ENCODE data around the gene PITPNC1.

The PITPNC1 gene

DNA sequence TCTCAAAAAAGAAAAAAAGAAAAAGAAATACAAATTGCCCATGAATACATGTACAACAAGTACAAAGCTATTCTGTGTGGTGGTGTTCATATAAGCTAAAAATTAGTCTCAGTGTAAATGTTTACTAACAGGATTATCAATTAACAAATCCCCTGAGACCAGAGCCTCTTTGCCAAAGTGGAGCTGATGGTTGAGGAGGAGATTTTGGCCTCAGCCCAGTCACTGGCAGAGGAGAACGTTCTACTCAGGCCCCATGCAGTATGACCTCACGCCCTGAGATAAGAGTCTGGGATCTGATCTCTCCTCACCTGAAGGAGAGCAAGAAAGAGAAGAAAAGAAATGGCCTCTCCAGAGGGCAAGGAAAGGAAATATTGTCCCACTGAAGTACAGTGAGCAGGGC lies 305.1 kb downstream of the PITPNC1 start:
- Histone ChIP-seq H3K27ac (ENCODE audit: insufficient read depth, low read depth, low read length, poor library complexity, severe bottlenecking) (no peak overlapping the region), H3K9me3 (ENCODE audit: control insufficient read depth, low read length) (no peaks in the 10 kb centered on the region), H3K27me3 (ENCODE audit: control insufficient read depth, insufficient read depth, low read length, poor library complexity, severe bottlenecking) (no peaks in the 10 kb centered on the region), H3K4me1 (ENCODE audit: control insufficient read depth, insufficient read depth, low read length) (no peaks in the 10 kb centered on the region), H3K4me3 (ENCODE audit: insufficient read depth, low read depth, low read length) (no peak overlapping the region), H3K36me3 (ENCODE audit: control insufficient read depth, insufficient read depth, low read length) (no peaks in the 10 kb centered on the region)
- 95 to 98% methylated on average over 2 of the region's 2 CpGs for WGBS, 2 experiments

DNA sequence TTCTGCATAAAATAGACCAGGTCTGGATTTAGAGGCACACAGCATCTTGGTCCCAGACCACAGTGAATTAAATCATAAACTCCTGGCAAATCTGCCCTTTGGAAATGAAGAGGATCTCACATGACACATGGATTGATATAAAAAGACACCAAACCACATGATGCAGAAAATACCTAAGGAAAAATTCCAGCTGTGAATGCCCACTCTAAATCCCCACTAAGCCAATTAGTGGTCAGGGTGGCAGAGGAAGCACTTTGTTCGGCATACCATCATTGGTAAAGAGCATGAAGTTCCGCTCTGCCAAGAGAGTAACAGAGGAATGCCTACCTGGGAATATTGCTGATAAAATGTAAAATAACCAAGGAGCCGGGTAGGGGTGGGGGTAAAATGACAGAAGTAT lies 308.3 kb downstream of the PITPNC1 start:
- whole genome bisulfite sequencing, 2 experiments, result 95 to 98% methylated on average over 3 of the region's 3 CpGs

DNA sequence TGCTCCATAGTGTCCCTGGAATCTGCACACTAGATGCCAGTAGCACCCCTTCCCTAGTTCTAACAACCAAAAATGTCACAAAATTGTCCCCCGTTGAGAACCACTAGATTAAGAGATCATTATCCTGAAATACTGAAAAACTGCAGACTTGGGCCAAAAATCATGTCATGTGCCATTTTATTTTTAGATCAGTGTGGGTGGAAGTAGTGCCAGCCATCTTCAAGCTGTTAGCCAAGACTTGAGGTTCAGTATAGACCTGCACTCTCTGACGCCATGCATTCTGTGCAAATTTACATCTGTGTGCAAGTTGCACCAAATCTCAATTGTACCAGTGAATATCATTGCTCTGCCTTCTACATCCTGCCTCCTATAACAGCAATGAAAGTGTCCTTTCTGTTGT lies 309.2 kb downstream of the PITPNC1 start:
- no peak overlapping the region for H3K27ac ChIP-seq (ENCODE audit: insufficient read depth, low read depth, low read length, poor library complexity, severe bottlenecking)
- no peaks in the 10 kb centered on the region for H3K9me3 ChIP-seq (ENCODE audit: control insufficient read depth, low read length)
- H3K4me1 ChIP-seq (ENCODE audit: control insufficient read depth, insufficient read depth, low read length), result no peaks in the 10 kb centered on the region
- no peaks in the 10 kb centered on the region for H3K27me3 ChIP-seq (ENCODE audit: control insufficient read depth, insufficient read depth, low read length, poor library complexity, severe bottlenecking)
- H3K4me3 ChIP-seq (ENCODE audit: insufficient read depth, low read depth, low read length), result no peak overlapping the region
- 96 to 97% methylated on average over 2 of the region's 2 CpGs for WGBS, 2 experiments
- H3K36me3 ChIP-seq (ENCODE audit: control insufficient read depth, insufficient read depth, low read length), result no peaks in the 10 kb centered on the region

More for the DNA sequence above, 308.3 kb downstream of the PITPNC1 start:
- no peaks in the 10 kb centered on the region for H3K9me3 ChIP-seq (ENCODE audit: control insufficient read depth, low read length)
- H3K27me3 ChIP-seq (ENCODE audit: control insufficient read depth, insufficient read depth, low read length, poor library complexity, severe bottlenecking), result no peaks in the 10 kb centered on the region
- no peaks in the 10 kb centered on the region for H3K4me1 ChIP-seq (ENCODE audit: control insufficient read depth, insufficient read depth, low read length)
- H3K36me3 ChIP-seq (ENCODE audit: control insufficient read depth, insufficient read depth, low read length), result no peaks in the 10 kb centered on the region
- H3K4me3 ChIP-seq (ENCODE audit: insufficient read depth, low read depth, low read length), result no peak overlapping the region
- H3K27ac ChIP-seq (ENCODE audit: insufficient read depth, low read depth, low read length, poor library complexity, severe bottlenecking), result no peak overlapping the region

DNA sequence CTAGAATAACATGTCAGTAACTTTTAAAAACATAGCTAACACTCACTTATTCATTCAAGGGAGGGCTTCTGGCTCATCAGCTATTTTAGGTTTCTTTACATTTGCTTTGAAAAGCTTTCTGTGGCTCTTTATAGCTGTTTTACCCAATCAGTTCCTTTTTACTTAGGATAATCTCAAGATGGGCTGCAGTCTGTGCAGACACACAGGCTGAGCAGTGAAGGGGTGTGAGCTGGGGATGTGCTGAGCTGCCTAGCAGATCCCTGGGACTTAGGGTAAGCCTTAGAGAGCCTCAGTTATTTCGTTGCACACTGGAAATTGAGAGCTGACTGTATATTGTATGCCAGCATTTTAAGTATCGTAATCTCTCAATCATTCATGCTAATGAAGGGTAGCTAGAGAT lies 310.4 kb downstream of the PITPNC1 start:
- no peak overlapping the region for H3K27ac ChIP-seq (ENCODE audit: insufficient read depth, low read depth, low read length, poor library complexity, severe bottlenecking)
- H3K27me3 ChIP-seq (ENCODE audit: control insufficient read depth, insufficient read depth, low read length, poor library complexity, severe bottlenecking), result no peaks in the 10 kb centered on the region
- 95 to 98% methylated on average over 2 of the region's 2 CpGs for WGBS, 2 experiments
- H3K4me3 ChIP-seq (ENCODE audit: insufficient read depth, low read depth, low read length), result no peak overlapping the region
- H3K36me3 ChIP-seq (ENCODE audit: control insufficient read depth, insufficient read depth, low read length), result no peaks in the 10 kb centered on the region
- no peaks in the 10 kb centered on the region for H3K4me1 ChIP-seq (ENCODE audit: control insufficient read depth, insufficient read depth, low read length)
- no peaks in the 10 kb centered on the region for H3K9me3 ChIP-seq (ENCODE audit: control insufficient read depth, low read length)

DNA sequence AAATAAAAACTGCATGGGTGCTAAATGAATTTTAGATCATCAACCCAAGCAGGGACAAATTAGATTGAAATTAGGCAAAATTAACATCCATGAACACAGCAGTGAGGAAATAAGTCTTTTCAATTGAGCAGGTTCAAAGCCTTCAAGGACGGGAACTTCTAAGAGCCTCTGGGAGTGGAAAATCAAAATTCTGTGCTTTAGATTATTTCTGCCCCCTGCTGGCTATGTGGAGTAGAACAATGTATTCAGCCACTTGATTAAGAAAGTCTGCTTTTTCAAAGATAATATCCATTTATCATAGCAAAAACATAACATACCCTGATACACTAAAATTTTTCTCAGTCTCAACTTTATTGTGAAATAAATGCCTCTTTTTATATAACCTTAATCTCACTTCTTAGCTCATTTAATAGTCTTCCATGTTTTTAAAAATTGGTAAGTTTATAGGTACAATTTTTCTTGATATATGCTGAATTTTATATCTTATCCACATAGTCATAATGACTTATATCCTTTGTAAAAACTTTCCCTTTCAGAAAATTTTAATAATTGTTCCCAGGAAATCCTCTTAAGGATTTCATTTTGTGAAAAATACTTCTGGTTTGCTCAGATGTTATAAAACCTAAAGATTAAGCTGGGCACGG lies 312.6 kb downstream of the PITPNC1 start:
- Histone ChIP-seq H3K36me3 (ENCODE audit: control insufficient read depth, insufficient read depth, low read length) (no peaks in the 10 kb centered on the region), H3K27me3 (ENCODE audit: control insufficient read depth, insufficient read depth, low read length, poor library complexity, severe bottlenecking) (no peaks in the 10 kb centered on the region), H3K9me3 (ENCODE audit: control insufficient read depth, low read length) (no peaks in the 10 kb centered on the region), H3K4me3 (ENCODE audit: insufficient read depth, low read depth, low read length) (no peak overlapping the region), H3K27ac (ENCODE audit: insufficient read depth, low read depth, low read length, poor library complexity, severe bottlenecking) (no peak overlapping the region), H3K4me1 (ENCODE audit: control insufficient read depth, insufficient read depth, low read length) (no peaks in the 10 kb centered on the region)
- 64 to 65% methylated on average over 2 of the region's 2 CpGs for WGBS, 2 experiments

DNA sequence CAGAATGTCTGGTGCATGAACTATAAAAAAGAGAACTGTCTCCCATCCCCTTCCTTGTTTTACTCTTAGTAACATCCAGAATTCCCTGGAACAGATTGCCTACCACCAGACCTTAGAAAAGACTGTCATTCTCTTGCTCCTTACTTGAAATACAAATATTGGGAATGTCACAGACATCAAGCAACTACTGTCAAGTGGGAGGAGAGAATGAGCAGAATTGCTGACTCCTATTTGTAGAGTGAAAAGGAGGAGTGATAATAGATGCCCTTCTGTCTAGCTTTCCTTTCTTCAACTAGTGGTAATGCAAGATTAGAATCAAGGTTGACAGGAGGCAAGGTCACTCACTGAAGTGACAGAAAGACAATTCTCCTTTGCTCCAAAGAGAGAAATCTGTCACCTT lies 316.7 kb downstream of the PITPNC1 start:
- H3K4me1 ChIP-seq (ENCODE audit: control insufficient read depth, insufficient read depth, low read length), result no peaks in the 10 kb centered on the region
- H3K4me3 ChIP-seq (ENCODE audit: insufficient read depth, low read depth, low read length), result no peak overlapping the region
- H3K36me3 ChIP-seq (ENCODE audit: control insufficient read depth, insufficient read depth, low read length), result no peaks in the 10 kb centered on the region
- H3K27me3 ChIP-seq (ENCODE audit: control insufficient read depth, insufficient read depth, low read length, poor library complexity, severe bottlenecking), result no peaks in the 10 kb centered on the region
- no peak overlapping the region for H3K27ac ChIP-seq (ENCODE audit: insufficient read depth, low read depth, low read length, poor library complexity, severe bottlenecking)
- H3K9me3 ChIP-seq (ENCODE audit: control insufficient read depth, low read length), result no peaks in the 10 kb centered on the region

DNA sequence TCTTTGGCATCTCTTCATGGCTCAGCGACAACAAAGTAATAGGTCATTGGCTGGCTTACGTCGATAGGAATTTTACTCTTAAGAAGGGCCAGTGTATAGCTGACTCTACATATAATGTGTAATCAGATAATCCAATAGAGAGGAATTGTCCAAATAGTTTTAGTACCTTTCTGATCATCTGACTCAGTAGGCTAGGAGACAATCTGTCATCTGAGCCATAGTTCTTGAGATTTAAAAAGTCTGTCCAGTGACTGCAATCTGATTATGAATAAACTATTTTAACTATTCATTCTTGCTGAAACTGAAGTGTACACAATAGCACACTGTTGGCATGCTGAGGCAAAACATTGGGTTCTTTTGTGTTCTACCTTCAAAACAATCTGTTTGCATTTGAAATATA lies 319.3 kb downstream of the PITPNC1 start:
- no peaks in the 10 kb centered on the region for H3K9me3 ChIP-seq (ENCODE audit: control insufficient read depth, low read length)
- H3K27ac ChIP-seq (ENCODE audit: insufficient read depth, low read depth, low read length, poor library complexity, severe bottlenecking), result no peak overlapping the region
- no peaks in the 10 kb centered on the region for H3K4me1 ChIP-seq (ENCODE audit: control insufficient read depth, insufficient read depth, low read length)
- H3K36me3 ChIP-seq (ENCODE audit: control insufficient read depth, insufficient read depth, low read length), result no peaks in the 10 kb centered on the region
- H3K4me3 ChIP-seq (ENCODE audit: insufficient read depth, low read depth, low read length), result no peak overlapping the region
- no peaks in the 10 kb centered on the region for H3K27me3 ChIP-seq (ENCODE audit: control insufficient read depth, insufficient read depth, low read length, poor library complexity, severe bottlenecking)
- WGBS, 2 experiments, result 93% methylated on average over 3 of the region's 3 CpGs; no CpG with 5 or more reads in 1 of the 2 experiments

DNA sequence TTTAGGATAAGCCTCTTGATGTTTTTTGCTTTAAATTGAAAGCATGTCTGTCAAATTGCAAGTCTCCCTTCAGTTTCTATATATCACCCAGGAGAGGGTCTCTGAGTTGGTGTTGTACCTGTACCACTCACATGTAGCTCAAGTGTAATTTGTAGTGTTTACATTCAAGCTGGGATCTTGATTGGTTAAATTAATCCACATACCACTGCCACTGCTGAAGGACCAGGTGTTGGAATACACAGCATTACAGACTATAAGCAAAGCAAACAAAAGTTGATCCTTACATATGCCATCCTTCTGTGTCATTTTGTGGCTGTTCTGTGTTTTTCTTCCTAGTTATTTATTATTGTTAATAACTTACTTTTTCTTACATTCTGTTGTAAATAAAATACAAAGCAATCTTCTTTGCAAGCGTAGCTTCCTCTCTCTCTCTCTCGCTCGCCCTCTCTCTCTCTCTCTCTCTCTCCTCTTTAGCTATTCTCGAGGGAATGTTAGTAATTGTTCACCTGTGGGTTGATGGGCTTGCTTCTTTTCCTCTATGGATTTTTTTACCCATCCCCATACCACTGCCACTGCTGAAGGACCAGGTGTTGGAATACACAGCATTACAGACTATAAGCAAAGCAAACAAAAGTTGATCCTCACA lies 319.9 kb downstream of the PITPNC1 start:
- H3K36me3 ChIP-seq (ENCODE audit: control insufficient read depth, insufficient read depth, low read length), result no peaks in the 10 kb centered on the region
- no peak overlapping the region for H3K27ac ChIP-seq (ENCODE audit: insufficient read depth, low read depth, low read length, poor library complexity, severe bottlenecking)
- H3K9me3 ChIP-seq (ENCODE audit: control insufficient read depth, low read length), result no peaks in the 10 kb centered on the region
- H3K4me3 ChIP-seq (ENCODE audit: insufficient read depth, low read depth, low read length), result no peak overlapping the region
- 89% methylated on average over 4 of the region's 4 CpGs; no CpG with 5 or more reads in 1 of the 2 experiments for WGBS, 2 experiments
- H3K27me3 ChIP-seq (ENCODE audit: control insufficient read depth, insufficient read depth, low read length, poor library complexity, severe bottlenecking), result no peaks in the 10 kb centered on the region
- no peaks in the 10 kb centered on the region for H3K4me1 ChIP-seq (ENCODE audit: control insufficient read depth, insufficient read depth, low read length)

DNA sequence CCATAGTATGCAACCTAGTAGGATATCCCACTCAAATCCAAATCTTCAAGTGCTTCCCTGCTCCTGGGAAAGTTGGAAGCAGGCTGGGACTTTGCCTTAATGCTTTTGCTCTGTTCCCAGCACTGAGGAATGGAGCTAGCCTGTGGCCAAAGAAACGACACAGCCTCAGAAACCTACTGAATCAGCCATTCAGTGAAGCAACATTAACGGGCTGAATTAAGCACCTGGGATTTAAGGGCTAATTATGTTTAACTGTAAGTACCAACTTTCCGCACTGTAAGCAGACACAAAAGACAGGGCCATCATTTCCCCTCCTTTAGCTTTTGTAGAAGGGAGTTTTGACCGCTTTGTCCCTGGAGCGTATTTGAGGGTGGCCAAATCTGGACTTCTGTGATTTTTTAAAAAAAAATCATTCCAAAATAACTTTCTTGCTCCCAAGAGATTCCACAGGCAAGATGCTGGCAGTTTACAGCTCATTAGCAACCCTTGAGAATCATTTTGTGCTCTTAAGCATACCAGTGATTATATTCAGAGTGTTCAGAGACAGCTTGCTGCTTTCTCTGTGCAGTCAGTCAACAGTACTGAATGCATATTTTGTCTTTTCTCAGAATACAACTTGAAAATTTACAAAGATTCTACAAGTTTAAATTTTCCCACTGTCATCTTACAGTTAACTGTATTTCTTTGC lies 323.1 kb downstream of the PITPNC1 start:
- no peaks in the 10 kb centered on the region for H3K27me3 ChIP-seq (ENCODE audit: control insufficient read depth, insufficient read depth, low read length, poor library complexity, severe bottlenecking)
- no peak overlapping the region for H3K4me3 ChIP-seq (ENCODE audit: insufficient read depth, low read depth, low read length)
- no peaks in the 10 kb centered on the region for H3K9me3 ChIP-seq (ENCODE audit: control insufficient read depth, low read length)
- H3K4me1 ChIP-seq (ENCODE audit: control insufficient read depth, insufficient read depth, low read length), result no peaks in the 10 kb centered on the region
- no peaks in the 10 kb centered on the region for H3K36me3 ChIP-seq (ENCODE audit: control insufficient read depth, insufficient read depth, low read length)
- WGBS, 2 experiments, result 91 to 95% methylated on average over 5 of the region's 5 CpGs
- no peak overlapping the region for H3K27ac ChIP-seq (ENCODE audit: insufficient read depth, low read depth, low read length, poor library complexity, severe bottlenecking)

DNA sequence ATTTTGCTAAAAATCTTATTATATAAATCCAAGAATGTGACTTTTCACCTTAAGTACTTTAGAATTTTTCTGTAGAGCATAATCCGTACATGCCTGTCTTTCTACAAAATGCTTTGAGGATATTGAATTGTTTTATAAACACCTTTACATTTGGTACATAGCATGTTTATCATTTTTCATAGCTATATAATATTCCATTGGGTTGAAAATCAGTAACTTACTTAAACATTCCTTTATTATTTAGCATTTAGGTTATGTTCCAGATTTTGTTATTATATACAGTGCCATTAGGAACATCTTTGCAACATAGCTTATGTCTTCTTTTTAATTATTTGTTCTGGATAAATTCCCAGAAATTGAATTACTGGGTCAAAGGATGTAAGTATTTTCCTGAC lies 323.6 kb downstream of the PITPNC1 start:
- no CpG with 5 or more reads among the region's 1 CpG for WGBS, 2 experiments
- no peaks in the 10 kb centered on the region for H3K9me3 ChIP-seq (ENCODE audit: control insufficient read depth, low read length)
- H3K4me1 ChIP-seq (ENCODE audit: control insufficient read depth, insufficient read depth, low read length), result no peaks in the 10 kb centered on the region
- H3K4me3 ChIP-seq (ENCODE audit: insufficient read depth, low read depth, low read length), result no peak overlapping the region
- no peaks in the 10 kb centered on the region for H3K36me3 ChIP-seq (ENCODE audit: control insufficient read depth, insufficient read depth, low read length)
- H3K27me3 ChIP-seq (ENCODE audit: control insufficient read depth, insufficient read depth, low read length, poor library complexity, severe bottlenecking), result no peaks in the 10 kb centered on the region
- no peak overlapping the region for H3K27ac ChIP-seq (ENCODE audit: insufficient read depth, low read depth, low read length, poor library complexity, severe bottlenecking)
